GM12878 (cell line): ENCODE measurements around the gene CFB. TPM values are rescaled to one million over a fixed set of nuclear protein-coding genes. Genes with fewer than 3 reads are reported as not detected.

Experiments used
- ETV6 ChIP-seq, 2 experiments: fragments of 450-650 bp in 1 of 2; IDR thresholded peaks in 1 of 2; conservative IDR thresholded peaks in 1 of 2; 2 replicates each; pipeline ENCODE4 v1.6.1; 2014; ENCODE audit warnings: antibody characterized with exemption in 1 of 2, borderline replicate concordance in 1 of 2, low read depth in 1 of 2, mild to moderate bottlenecking in 1 of 2, moderate library complexity in 1 of 2
- MTA2 ChIP-seq: fragments of 450-650 bp; IDR thresholded peaks from 2 replicates; pipeline ENCODE4 v1.6.1; 2016; ENCODE audit warnings: low read depth, mild to moderate bottlenecking, moderate library complexity
- NFIC ChIP-seq: IDR thresholded peaks from 2 replicates; pipeline ENCODE4 v1.6.1; 2012; ENCODE audit warnings: low read depth, mild to moderate bottlenecking, inconsistent platforms, low read length, moderate library complexity
- PBX3 ChIP-seq: IDR thresholded peaks from 2 replicates; pipeline ENCODE4 v1.6.1; 2011; ENCODE audit warnings: mild to moderate bottlenecking, low read depth, low read length, moderate library complexity; ENCODE audit not compliant: insufficient replicate concordance
- SRF ChIP-seq, 2 experiments: IDR thresholded peaks; 2 replicates each; pipeline ENCODE4 v1.6.1; 2011; ENCODE audit warnings: low read depth in 2 of 2, low read length in 2 of 2, mild to moderate bottlenecking in 1 of 2, moderate library complexity in 1 of 2
- ZBTB11 ChIP-seq: fragments of 450-650 bp; formaldehyde crosslinking; IDR thresholded peaks from 2 replicates; pipeline ENCODE4 v1.5.0; 2022; ENCODE audit warnings: mild to moderate bottlenecking, missing genetic modification characterization
- ZBTB40 ChIP-seq: fragments of 450-650 bp; IDR thresholded peaks from 2 replicates; pipeline ENCODE4 v1.6.1; 2016; ENCODE audit warnings: mild to moderate bottlenecking, moderate library complexity, borderline replicate concordance
- ZNF207 ChIP-seq: fragments of 450-650 bp; IDR thresholded peaks from 2 replicates; pipeline ENCODE4 v1.6.1; 2014; ENCODE audit warnings: antibody characterized with exemption, mild to moderate bottlenecking, borderline replicate concordance
- polyA plus RNA-seq, 11 experiments: library from polyadenylated mRNA; depleted of rRNA in 4 of 11; unstranded in 6 of 11; stranded (reverse) in 5 of 11; fragments of >200 nt; fragmentation: Nextera tagmentation in 4 of 11; fragmentation: Illumina TruSeq in 1 of 11; extraction: Ambion mirVana in 4 of 11; extraction: Trizol in 1 of 11; gene quantifications; 1 replicate in 1 of 11; 2 replicates in 10 of 11; pipeline versions ENCODE4 v1.2.1 to v1.2.3, GENCODE V29; 2011 to 2016; ENCODE audit warnings: inconsistent platforms in 2 of 11, missing spikeins in 2 of 11, low read depth in 1 of 11
- total RNA-seq, 4 experiments: library from RNA; depleted of rRNA in 3 of 4; stranded (reverse); fragments of >200 nt in 3 of 4; fragmentation: Illumina TruSeq in 1 of 4; extraction: Trizol in 1 of 4; gene quantifications; 2 replicates each; pipeline versions ENCODE4 v1.2.1 to v1.2.3, GENCODE V29; 2013 to 2021
- TF ChIP-seq, protein P1 (sequence below): fragments of 150-350 bp; IDR thresholded peaks from 2 replicates; pipeline ENCODE4 v1.6.1; 2016; ENCODE audit warnings: low read depth, low read length
- TF ChIP-seq, protein P2 (sequence below): IDR thresholded peaks from 2 replicates; pipeline ENCODE4 v1.6.1; 2012; ENCODE audit warnings: low read depth, low read length, improper control_type of control experiment
- TF ChIP-seq, protein P3 (sequence below), 3 experiments: IDR thresholded peaks in 2 of 3; conservative IDR thresholded peaks in 1 of 3; 2 replicates each; pipeline ENCODE4 v1.5.1; 2011; ENCODE audit warnings: low read depth in 3 of 3, low read length in 3 of 3, mild to moderate bottlenecking in 3 of 3, control low read depth in 2 of 3, moderate library complexity in 2 of 3, inconsistent platforms in 1 of 3, mixed read lengths in 1 of 3; ENCODE audit not compliant: control insufficient read depth in 2 of 3, insufficient read depth in 1 of 3; ENCODE audit errors: extremely low read depth in 1 of 3

CFB gene
- total and polyA plus RNA-seq, 10 of the 15 experiments (the other 5 are each of a cell fraction or from before 2014, with no cell fraction given), result 0.09 to 1.7 (median 0.44) TPM; not detected in 7

- no peak for TF ChIP-seq PBX3
- no peak for TF ChIP-seq ETV6 (conservative IDR thresholded peaks at IDR 0.05 in 1 of 2, IDR thresholded peaks at IDR 0.05 in 1 of 2; ENCODE audit: borderline replicate concordance in 1 of 2, low read depth in 1 of 2)
- TF ChIP-seq SRF (IDR thresholded peaks at IDR 0.05; ENCODE audit: low read depth in 2 of 2, low read length in 2 of 2), result no peak
- TF ChIP-seq, protein P1, sequence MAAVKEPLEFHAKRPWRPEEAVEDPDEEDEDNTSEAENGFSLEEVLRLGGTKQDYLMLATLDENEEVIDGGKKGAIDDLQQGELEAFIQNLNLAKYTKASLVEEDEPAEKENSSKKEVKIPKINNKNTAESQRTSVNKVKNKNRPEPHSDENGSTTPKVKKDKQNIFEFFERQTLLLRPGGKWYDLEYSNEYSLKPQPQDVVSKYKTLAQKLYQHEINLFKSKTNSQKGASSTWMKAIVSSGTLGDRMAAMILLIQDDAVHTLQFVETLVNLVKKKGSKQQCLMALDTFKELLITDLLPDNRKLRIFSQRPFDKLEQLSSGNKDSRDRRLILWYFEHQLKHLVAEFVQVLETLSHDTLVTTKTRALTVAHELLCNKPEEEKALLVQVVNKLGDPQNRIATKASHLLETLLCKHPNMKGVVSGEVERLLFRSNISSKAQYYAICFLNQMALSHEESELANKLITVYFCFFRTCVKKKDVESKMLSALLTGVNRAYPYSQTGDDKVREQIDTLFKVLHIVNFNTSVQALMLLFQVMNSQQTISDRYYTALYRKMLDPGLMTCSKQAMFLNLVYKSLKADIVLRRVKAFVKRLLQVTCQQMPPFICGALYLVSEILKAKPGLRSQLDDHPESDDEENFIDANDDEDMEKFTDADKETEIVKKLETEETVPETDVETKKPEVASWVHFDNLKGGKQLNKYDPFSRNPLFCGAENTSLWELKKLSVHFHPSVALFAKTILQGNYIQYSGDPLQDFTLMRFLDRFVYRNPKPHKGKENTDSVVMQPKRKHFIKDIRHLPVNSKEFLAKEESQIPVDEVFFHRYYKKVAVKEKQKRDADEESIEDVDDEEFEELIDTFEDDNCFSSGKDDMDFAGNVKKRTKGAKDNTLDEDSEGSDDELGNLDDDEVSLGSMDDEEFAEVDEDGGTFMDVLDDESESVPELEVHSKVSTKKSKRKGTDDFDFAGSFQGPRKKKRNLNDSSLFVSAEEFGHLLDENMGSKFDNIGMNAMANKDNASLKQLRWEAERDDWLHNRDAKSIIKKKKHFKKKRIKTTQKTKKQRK, result no peak
- no peak for TF ChIP-seq NFIC
- TF ChIP-seq, protein P2, sequence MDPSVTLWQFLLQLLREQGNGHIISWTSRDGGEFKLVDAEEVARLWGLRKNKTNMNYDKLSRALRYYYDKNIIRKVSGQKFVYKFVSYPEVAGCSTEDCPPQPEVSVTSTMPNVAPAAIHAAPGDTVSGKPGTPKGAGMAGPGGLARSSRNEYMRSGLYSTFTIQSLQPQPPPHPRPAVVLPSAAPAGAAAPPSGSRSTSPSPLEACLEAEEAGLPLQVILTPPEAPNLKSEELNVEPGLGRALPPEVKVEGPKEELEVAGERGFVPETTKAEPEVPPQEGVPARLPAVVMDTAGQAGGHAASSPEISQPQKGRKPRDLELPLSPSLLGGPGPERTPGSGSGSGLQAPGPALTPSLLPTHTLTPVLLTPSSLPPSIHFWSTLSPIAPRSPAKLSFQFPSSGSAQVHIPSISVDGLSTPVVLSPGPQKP, result no peak
- no peak for TF ChIP-seq ZNF207
- TF ChIP-seq ZBTB40, result no peak
- no peak for TF ChIP-seq ZBTB11 (CRISPR knock-in tag)
- no peak for TF ChIP-seq MTA2
- TF ChIP-seq, protein P3, sequence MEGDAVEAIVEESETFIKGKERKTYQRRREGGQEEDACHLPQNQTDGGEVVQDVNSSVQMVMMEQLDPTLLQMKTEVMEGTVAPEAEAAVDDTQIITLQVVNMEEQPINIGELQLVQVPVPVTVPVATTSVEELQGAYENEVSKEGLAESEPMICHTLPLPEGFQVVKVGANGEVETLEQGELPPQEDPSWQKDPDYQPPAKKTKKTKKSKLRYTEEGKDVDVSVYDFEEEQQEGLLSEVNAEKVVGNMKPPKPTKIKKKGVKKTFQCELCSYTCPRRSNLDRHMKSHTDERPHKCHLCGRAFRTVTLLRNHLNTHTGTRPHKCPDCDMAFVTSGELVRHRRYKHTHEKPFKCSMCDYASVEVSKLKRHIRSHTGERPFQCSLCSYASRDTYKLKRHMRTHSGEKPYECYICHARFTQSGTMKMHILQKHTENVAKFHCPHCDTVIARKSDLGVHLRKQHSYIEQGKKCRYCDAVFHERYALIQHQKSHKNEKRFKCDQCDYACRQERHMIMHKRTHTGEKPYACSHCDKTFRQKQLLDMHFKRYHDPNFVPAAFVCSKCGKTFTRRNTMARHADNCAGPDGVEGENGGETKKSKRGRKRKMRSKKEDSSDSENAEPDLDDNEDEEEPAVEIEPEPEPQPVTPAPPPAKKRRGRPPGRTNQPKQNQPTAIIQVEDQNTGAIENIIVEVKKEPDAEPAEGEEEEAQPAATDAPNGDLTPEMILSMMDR (IDR thresholded peaks at IDR 0.05 in 2 of 3, conservative IDR thresholded peaks at IDR 0.05 in 1 of 3; ENCODE audit: control insufficient read depth in 2 of 3, extremely low read depth in 1 of 3, insufficient read depth in 1 of 3, low read depth in 3 of 3, low read length in 3 of 3), result no peak
Measured at GRCh38 chr6:31897612-31898382, 48.1 kb upstream of the CFB start, which contains the start of gene EHMT2 (continued).
